GM19240 (cell line): Measurements from ENCODE around the gene IFITM5.
"Not testable (repeated sequence)": the region's sequence is repeated elsewhere in the genome, so short reads cannot be mapped to it uniquely, and the experiment has no call there.

Experiments used
- DNase-seq: peaks from one replicate; pipeline ENCODE4 v3.0.0; 2011; ENCODE audit warnings: low spot score; ENCODE audit not compliant: insufficient read length

The IFITM5 gene

DNA sequence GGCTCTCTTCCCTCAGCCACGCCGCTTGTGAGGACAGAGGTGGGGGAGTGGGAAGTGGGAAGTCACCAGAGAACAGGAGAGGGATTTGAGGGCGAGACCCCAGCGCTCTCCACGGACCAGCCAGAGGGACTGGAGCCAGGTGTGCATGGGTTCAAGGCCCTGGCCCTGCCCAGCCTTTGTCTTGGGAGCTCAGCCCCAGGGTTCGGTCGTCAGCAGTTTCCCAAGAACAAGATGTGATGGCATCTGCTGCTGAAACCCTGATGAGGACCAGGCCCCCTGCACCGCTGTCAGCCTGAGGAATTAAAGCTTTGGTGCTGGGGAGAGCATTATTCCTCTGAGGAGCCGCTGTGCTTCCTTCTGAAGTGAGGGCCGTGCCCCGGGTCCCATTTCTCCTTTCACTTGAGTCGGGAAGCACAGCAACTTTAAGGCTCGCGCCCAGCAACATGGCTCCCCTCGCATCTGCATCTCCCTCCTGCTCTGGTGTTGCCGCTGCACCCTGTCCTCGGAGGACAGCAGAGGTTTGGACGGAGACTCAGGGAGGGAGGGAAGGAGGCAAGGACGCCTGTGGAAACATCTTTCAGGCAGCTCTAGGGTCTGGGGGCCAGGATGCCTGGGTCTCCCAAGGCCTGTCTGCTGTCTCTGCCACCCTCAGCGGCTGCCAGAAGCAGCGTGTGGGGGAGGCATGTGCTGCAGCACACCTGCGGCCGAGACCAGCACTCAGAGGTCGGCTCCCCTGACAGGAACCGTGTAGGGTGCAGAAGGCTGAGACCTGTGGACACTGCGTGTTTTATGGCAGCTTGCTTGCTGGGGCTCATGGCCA is 3.8 kb downstream of the IFITM5 start:
- no peak for DNase-seq

DNA sequence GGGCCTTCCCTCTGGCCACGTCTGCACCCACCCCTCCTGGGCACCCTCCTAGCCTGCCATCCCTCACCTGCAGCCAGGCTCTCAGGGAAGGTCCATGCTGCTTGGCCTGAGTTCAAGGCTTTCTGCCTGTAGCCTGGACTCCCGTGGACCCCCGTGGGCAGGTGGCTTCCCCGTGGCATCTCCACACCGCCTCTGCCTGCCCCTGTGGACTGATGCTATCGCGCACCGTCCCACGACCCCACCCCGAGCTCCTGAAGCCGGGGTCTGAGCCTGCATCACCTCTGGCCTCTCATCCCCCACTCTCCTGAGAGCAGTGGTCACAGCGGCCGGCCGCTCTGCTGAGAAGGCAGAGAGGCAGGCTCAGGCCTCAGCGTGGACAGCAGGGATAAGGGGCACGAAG is 4.5 kb downstream of the IFITM5 start:
- DNase-seq: no peak

DNA sequence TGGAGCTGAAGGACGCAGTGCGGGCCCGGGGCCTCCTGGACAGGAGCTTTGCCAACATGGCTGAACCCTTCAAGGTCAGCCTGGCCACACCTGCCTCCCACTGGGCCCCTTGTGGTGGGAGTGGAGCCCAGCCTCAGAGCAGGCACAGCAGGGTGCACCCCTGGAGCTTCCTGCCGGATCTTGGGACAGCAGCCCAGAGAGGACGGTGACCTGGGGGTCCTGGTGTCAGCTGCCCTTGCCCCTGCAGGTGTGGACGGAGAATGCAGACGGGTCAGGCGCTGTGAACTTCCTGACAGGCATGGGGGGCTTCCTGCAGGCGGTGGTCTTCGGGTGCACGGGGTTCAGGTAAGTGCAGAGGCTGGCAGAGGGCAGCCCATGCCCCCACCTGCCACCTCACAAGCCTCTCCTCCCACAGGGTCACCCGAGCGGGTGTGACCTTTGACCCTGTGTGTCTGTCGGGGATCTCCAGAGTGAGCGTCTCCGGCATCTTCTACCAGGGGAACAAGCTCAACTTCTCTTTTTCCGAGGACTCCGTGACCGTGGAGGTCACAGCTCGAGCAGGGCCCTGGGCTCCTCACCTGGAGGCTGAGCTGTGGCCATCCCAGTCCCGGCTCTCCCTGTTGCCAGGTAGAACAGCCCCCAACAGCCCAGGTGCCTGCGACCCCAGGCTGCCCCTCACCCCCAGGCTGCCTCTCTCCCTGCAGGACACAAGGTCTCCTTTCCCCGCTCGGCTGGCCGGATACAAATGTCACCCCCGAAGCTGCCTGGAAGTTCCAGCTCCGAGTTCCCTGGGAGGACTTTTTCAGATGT is 5.3 kb downstream of the IFITM5 start:
- DNase-seq: no peak

DNA sequence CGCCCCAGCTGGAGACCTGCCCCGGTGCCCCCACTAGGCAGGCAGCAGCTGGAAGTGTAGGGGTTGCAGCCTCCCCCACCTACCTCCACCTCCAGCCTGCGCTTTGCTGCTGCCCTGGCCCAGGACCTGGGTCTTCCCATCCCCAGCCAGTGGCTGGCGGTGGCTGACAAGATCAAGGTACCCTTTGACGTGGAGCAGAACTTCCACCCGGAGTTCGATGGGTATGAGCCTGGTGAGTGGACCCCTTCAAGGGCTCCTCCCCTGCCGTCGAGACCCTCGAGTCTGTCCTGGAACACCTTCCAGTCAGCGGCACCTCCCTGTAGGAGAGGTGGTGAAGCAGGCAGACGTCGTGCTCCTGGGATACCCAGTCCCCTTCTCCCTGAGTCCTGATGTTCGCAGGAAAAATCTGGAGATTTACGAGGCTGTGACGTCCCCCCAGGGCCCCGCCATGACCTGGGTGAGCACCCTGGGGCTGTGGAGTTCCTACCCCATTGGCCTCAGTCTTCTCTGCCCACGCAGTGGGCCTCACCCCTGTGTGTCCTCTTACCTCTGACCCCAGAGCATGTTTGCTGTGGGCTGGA is 6.0 kb downstream of the IFITM5 start:
- no peak for DNase-seq

DNA sequence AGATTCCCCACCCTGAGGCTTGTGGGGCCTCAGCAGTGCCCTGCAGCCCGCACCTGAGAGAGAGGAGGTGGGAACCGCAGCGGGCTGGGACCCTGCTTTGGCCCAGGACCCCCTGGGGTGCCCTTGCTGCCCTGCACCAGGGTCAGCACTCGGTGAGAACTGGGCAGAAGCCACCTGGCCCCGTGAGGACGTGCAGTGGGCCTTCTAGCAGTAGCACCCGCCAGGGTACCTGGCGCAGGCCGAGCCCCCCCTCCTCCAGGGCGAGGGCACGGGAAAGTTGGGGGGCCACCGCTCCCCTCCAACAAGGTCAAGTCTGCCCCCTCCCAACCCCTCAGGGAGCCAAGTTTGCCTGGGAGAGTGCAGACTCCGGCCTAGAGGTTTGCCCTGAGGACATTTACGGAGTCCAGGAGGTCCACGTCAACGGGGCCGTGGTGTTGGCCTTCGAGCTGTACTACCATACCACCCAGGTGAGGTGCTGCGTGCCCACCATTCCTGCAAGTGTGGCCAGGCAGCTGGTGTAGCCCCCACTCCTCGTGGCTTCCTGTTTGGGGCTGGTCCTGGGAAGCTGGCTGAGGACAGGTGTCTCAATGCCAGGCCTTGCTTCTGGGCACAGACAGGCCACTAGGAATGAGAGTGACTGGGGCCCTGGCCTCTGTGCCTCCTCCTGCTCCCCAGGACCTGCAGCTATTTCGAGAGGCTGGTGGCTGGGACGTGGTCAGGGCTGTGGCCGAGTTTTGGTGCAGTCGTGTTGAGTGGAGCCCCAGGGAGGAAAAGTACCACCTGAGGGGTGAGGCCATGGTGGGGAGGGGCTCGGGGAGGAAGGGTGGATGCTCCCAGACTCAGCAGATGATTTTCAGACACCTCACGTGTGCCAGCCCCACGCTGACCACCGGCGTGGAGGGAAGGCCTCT is 6.9 kb downstream of the IFITM5 start:
- DNase-seq: no peak

DNA sequence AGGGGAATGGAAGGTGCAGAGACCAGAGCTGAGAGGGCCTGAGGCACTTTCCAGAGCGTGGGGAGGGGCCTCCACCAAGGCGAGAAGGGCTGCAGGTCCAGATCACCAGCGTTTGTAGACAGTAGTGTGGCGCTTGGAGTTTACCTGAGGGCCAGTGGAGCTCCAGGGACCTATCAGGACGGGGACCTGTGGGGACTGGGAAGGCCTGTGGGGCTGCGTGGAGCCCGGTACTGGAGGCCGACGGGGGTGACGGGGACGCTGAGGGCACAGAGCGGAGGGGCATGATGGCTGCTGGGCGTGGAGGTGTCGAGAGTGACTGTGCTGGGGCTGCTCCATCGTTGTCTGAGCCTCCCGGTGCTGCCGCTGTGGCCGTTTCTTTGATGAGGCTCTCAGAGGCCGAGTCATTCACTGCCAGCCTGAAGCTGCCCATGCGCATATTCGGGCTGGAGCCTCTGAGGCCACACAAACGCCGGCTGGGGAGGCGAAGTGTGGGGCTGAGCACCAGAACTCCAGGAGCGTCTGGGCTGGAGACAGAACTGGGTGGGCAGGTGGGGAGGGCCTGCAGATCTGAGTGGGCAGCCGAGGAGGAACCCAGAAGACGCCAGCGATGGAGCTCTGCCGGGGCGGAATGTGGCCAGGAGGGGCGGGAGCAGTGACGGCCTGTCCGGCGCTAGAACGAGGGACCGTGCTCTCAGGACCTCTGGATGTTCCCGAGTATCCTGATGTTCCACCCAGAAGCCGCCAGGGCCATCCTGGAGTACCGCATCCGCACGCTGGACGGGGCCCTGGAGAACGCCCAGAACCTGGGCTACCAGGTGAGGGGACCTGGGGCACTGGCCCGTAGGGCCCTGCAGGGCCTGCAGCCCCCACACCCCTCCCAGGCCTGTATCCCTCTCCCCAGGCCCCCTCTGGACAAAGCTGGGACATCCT is 7.8 kb downstream of the IFITM5 start:
- no peak for DNase-seq

DNA sequence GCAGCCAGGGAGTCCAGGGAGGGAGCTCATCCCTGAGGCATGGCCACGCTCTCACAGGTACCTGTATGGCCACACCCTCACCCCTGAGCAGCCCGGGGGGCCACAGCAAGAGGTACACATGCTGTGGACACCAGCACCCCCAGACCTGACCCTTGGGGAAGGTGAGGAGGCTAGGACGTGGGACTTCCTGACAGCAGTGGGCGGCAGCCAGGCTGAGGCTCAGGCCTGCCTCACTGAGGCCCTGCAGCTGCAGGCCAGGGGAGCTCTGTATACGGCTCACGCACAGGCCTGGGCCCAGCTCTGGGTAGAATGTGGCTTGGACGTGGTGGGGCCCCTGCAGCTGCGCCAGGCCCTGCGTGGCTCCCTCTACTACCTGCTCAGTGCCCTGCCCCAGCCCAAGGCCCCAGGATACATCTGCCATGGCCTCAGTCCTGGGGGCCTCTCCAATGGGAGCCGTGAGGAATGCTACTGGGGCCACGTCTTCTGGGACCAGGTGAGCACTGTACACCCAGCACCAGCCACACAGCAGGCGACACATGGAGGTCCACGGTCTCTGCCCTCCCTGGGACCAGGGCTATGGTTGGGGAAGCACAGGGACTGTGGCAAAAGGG is 8.6 kb downstream of the IFITM5 start:
- DNase-seq: no peak

DNA sequence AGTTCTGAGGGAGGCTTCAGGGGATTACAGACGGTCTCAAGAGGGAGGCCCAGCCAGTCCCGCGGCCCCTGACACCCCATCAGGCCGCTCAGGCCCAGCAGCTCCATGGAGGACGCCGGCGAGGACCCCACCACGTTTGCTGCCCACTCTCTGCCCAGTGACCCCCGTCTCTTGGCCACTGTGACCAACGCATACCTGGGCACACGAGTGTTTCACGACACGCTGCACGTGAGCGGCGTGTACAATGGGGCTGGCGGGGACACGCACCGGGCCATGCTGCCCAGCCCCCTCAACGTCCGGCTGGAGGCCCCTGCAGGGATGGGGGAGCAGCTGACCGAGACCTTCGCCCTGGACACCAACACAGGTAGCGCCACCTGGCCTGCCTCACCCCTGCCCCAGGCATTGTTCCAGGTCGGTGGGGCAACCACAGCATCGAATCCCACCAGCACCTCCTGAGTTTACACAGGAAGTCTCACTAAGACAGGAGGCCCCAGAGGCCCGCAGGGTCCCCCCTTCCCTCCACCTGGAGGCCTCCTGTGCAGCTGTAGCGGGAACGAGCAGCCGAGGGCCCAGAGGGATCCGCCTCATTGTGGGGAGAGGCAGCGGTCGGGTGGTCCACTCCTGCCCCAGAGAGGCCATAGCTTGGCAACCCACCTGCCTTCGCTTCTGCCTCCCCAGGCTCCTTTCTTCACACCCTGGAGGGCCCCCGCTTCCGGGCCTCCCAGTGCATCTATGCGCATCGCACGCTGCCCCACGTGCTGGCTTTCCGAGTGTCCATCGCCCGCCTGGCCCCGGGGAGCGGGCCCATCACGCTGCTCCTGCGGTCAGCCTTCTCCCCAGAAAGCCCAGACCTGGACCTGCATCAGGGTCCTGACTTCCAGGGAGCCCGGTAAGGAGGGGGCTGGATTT is 9.4 kb downstream of the IFITM5 start:
- no peak for DNase-seq

DNA sequence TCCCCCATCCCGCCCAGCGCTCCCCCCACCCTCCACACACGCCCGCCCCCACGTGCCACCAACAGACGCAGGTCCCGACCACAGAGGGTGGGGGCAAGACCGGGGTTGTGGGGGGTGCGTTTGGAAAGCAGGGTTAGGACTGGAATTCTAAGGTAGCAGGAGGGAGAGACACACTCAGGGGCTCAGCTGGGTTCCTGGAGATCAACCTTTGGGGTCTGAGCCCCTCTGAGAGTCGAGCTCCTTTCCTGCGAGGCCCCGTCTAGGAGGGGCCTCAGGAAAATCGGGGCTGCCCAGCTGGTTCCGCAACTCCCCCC is 10.0 kb downstream of the IFITM5 start:
- no peak for DNase-seq

DNA sequence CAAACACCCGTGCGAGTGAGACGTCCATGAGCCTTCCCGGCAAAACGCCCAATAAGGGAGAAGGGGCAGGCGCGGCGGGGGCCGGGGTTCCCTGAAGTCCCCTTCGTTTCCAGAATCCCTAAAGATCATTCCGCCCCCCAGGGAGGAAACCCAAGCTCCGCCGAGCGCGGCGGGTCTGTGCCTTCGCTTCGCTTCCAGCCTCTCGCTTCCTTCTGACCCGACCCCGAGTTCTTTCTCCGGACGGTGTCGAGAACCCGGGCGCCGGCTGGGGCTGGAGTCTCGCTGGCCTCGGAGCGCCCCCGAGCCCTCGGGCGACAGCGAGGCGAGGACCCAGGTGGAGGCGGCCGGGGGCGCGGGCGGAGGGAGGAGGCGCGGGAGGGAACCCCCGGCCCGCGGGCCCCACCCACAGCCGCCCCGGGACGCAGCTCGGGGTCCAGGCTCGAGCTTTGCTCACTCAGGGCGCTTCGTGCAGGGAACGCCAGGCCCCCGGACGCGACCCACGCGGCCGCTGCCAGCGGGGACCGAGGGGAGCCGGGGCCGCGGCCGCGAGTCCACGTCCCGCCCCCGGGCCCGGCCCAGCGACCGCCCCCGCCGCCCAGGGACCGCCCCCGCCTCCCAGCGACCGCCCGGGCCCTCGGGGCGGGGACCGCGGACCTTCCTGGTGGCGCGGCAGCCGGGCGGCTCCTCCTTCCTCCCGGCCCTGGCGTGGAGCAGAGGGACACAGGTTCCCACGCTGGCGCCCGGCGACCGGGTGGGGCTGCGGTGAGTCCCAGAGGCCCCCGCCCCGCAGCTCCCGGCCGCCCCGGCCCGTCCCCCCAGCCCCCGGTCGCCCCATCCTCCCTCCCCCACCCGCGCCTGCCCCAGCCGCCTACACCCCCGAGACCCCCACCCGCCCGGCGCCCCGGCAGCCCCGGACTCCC is 10.6 kb downstream of the IFITM5 start, which contains the start of gene PGGHG:
Gene PGGHG (plus strand): TSS at position 649 of the 920 bp plus-strand sequence. CDS start 691 bp downstream, outside the sequence.
- DNase-seq: peak; percentile 93

DNA sequence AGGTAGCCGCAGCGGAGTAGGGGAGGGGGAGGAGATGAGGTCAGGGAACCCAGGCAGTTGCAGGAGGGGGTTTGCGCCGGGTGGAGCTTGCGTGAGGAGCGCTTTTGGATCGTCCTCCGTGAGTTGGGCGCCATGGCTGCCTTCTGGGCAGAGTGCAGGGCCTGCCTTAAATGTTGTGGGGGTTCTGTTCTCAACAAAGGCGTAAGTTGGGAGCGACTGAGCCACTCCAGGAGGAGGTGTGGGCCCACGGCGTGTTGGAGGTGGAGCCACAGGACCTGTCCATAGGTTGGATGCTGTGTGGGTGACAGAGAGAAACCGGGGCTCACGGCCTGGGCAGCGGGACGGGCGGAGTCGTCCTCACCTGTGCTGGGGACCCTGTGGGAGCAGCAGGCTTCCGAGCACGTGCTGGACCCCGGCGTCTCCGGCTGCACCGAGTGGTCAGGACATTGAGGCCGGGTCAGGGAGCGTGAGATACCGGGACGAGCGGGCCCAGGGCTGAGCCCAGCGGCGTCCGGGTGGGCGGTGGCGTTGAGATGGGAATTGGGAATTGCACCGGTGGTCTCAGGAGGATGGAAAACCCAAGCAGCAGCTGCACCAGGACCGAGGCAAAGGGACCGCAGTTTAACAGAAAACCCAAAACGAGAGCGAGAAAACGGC is 11.4 kb downstream of the IFITM5 start:
- no peak for DNase-seq

DNA sequence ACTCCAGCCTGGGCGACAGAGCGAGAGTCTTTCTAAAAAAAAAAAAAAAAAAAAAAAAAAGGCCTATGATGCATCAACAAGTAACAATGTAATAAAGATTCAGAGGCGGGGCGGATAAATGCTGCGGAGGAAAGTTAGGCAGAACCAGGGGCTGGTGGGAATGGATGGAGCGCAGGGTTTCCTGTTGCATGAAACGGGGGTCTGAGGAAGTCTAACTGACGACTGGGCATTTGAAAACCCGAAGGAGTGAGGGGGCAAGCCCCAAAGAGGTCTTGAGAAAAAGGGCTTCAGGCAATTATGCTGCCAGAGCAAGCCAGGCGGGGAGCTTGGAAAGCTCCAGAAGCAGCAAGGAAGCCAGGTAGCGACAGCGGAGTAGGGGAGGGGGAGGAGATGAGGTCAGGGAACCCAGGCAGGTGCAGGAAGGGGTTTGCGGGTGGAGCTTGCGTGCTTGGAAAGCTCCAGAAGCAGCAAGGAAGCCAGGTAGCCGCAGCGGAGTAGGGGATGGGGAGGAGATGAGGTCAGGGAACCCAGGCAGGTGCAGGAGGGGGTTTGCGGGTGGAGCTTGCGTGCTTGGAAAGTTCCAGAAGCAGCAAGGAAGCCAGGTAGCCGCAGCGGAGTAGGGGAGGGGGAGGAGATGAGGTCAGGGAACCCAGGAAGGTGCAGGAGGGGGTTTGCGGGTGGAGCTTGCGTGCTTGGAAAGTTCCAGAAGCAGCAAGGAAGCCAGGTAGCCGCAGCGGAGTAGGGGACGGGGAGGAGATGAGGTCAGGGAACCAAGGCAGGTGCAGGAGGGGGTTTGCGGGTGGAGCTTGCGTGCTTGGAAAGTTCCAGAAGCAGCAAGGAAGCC is 12.1 kb downstream of the IFITM5 start:
- DNase-seq: not testable (repeated sequence)

DNA sequence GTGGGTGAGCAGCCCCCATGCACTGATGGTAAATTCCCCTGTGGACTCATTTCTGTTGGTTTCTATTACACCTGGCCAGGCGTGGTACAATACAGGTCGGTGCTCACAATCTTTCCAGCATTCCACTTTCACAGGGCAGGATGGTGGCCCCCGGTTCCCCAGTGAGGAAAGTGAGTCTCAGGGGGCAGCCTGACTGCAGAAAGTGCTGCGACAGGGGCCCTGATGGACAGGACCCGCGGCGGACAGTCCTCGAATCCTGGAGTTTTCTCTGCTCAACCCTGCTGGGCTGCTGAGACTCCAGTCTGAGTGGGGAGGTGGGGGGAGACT is 13.5 kb downstream of the IFITM5 start:
- no peak for DNase-seq

DNA sequence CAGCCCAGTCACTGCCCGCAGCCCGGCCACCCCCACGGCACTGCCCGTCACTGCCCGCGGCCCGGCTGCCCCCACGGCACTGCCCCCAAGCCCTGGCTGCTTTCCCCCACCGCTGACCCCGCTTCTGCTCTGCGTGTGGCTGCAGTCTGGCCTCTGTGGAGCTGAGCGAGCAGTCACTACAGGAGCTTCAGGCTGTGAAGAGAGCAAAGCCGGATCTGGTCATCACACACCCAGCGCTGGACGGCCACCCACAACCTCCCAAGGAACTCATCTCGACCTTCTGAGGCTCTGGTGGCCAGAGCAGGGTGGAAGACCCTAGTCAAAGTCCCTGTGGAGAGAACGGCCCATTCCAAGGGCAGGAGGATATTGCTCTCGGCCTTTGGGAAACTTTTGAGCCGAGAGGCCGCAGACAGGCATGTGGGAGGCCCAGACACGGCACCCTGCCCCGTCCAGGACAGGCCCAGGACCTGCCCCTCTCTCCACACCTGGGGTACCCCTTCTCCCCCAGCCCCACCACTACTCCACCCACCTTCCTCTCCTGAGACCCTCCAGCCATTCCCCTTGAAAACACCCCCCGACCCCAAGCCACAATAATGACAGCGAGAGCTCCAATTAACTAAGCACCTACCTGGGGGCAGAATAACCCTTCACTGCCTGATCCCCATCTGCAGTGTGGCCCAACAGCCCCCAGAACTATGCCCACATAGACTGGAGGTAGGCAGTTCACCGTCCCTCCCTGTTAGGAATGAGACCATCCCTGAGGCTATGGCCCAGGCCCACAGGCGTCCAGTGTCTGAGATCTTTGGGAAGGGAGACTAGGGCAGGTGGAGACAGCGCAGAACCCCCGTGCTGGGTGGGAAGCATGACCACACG is 14.1 kb downstream of the IFITM5 start:
- DNase-seq: no peak
